Measurements from ENCODE around the gene OR12D3. TPM values are rescaled to one million over a fixed set of nuclear protein-coding genes. Genes with fewer than 3 reads are reported as not detected.
"Not testable (repeated sequence)": the region's sequence is repeated elsewhere in the genome, so short reads cannot be mapped to it uniquely, and the experiment has no call there.

Gene OR12D3
- total and polyA plus RNA-seq, 2 experiments from 2014 or later = not detected

DNA sequence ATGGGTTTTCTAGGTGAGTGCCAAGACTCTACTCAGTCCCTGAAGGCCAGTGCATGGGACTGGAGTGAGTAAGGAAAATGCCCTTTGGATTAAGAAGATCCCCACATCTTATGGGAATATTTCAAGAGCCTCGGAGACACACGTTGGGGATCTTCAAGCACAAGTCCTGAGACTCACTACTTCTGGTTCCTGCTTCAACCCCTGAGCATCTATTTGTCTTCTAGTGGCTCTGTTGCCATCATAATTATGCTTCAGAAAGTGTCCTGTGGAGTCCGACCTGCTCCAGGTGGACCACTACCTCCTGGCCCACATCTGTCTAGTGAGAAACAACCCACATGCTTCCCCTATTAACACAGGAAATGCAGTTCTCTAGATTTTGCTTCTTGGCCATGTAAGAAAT is 6.3 kb downstream of the OR12D3 start, which contains the start of gene OR5V1:
Gene OR5V1, minus strand, starts transcription at position 101 of the 400 bp plus-strand sequence. CDS start 12,670 bp downstream, outside the sequence.
- Histone ChIP-seq H4K20me1 (ENCODE audit: insufficient read depth) (no peaks in the 10 kb centered on the region), H3K4me2 (ENCODE audit: unreplicated experiment) (no peak within 1 kb of the TSS), H3F3A (ENCODE audit: insufficient read depth) (no peaks in the 10 kb centered on the region), H3K9ac (no peak within 1 kb of the TSS), H3K79me2 (ENCODE audit: insufficient read depth) (no peaks in the 10 kb centered on the region), H3K27ac (no peak within 1 kb of the TSS), H2AFZ (no peak within 1 kb of the TSS), H3K27me3 (replicated peaks; ENCODE audit: insufficient read depth) (no peaks in the 10 kb centered on the region), H3K4me1 (ENCODE audit: insufficient read depth) (no peaks in the 10 kb centered on the region), H3K9me3 (ENCODE audit: low read depth) (no peaks in the 10 kb centered on the region), H3K4me3 (no peak within 1 kb of the TSS), H3K36me3 (ENCODE audit: low read depth) (no peaks in the 10 kb centered on the region), H3K9me2 (ENCODE audit: insufficient read depth) (no peaks in the 10 kb centered on the region)
- TF ChIP-seq EZH2phosphoT487 (IDR thresholded peaks at IDR 0.05; ENCODE audit: insufficient read depth, low read depth) = no peak
- no peak for TF ChIP-seq EZH2 (IDR thresholded peaks at IDR 0.05; ENCODE audit: insufficient read depth, poor library complexity, severe bottlenecking)
- no peak for DNase-seq
- in situ Hi-C loops (cut with MboI) = no loop called here
- 26 to 38% methylated on average over 3 of the region's 3 CpGs for WGBS, 2 experiments (ENCODE audit: low coverage in 1 of 2, low lambda C conversion rate in 2 of 2, missing lambda C conversion rate in 2 of 2)

DNA sequence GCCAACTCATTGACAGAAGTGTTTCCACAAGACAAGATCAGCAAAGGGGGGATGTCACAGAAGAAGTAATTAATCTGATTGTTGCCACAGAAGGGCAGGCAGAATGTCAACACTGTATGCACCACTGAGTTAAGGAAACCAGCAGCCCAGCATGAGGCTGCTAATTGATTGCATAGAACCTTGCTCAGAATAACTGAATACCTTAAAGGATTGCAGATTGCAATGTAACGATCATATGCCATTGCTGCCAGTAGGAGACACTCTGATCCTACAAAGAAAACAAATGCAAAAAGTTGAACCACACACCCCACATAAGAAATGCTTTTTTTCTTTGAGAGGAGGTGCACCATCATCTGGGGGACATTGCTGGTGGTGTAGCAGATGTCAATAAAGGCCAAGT is 19.5 kb downstream of the OR12D3 start:
- in situ Hi-C loops (cut with MboI) = no loop called here
- Histone ChIP-seq H3K36me3 (ENCODE audit: low read depth) (no peaks in the 10 kb centered on the region), H4K20me1 (ENCODE audit: insufficient read depth) (no peaks in the 10 kb centered on the region), H3K4me3 (no peak overlapping the region), H2AFZ (no peak overlapping the region), H3K9me2 (ENCODE audit: insufficient read depth) (no peaks in the 10 kb centered on the region), H3K27me3 (replicated peaks; ENCODE audit: insufficient read depth) (no peaks in the 10 kb centered on the region), H3K27ac (no peak overlapping the region), H3K9me3 (ENCODE audit: low read depth) (no peaks in the 10 kb centered on the region), H3F3A (ENCODE audit: insufficient read depth) (no peaks in the 10 kb centered on the region), H3K4me1 (ENCODE audit: insufficient read depth) (no peaks in the 10 kb centered on the region), H3K4me2 (ENCODE audit: unreplicated experiment) (no peak overlapping the region), H3K9ac (no peak overlapping the region), H3K79me2 (ENCODE audit: insufficient read depth) (no peaks in the 10 kb centered on the region)
- no peak for DNase-seq
- TF ChIP-seq EZH2phosphoT487 (IDR thresholded peaks at IDR 0.05; ENCODE audit: insufficient read depth, low read depth) (no peak), EZH2 (IDR thresholded peaks at IDR 0.05; ENCODE audit: insufficient read depth, poor library complexity, severe bottlenecking) (no peak)
- 3 to 5% methylated on average over 1 of the region's 1 CpG for WGBS, 2 experiments (ENCODE audit: low coverage in 1 of 2, low lambda C conversion rate in 2 of 2, missing lambda C conversion rate in 2 of 2)

GRCh38 chr6:29354980-29355379 is 20.1 kb downstream of the OR12D3 start:
- no peak overlapping the region for H2AFZ ChIP-seq
- no peaks in the 10 kb centered on the region for H4K20me1 ChIP-seq (ENCODE audit: insufficient read depth)
- no peaks in the 10 kb centered on the region for H3K27me3 ChIP-seq (replicated peaks; ENCODE audit: insufficient read depth)
- H3K36me3 ChIP-seq (ENCODE audit: low read depth) = no peaks in the 10 kb centered on the region
- no peak overlapping the region for H3K27ac ChIP-seq
- H3K4me3 ChIP-seq = no peak overlapping the region
- no peak overlapping the region for H3K9ac ChIP-seq
- no peaks in the 10 kb centered on the region for H3K79me2 ChIP-seq (ENCODE audit: insufficient read depth)
- H3K4me1 ChIP-seq (ENCODE audit: insufficient read depth) = no peaks in the 10 kb centered on the region
- H3F3A ChIP-seq (ENCODE audit: insufficient read depth) = no peaks in the 10 kb centered on the region
- no peaks in the 10 kb centered on the region for H3K9me3 ChIP-seq (ENCODE audit: low read depth)
- H3K4me2 ChIP-seq (ENCODE audit: unreplicated experiment) = no peak overlapping the region
- in situ Hi-C loops (cut with MboI) = no loop called here
- no peak for TF ChIP-seq EZH2phosphoT487 (IDR thresholded peaks at IDR 0.05; ENCODE audit: insufficient read depth, low read depth)
- no peak for TF ChIP-seq EZH2 (IDR thresholded peaks at IDR 0.05; ENCODE audit: insufficient read depth, poor library complexity, severe bottlenecking)
- H3K9me2 ChIP-seq (ENCODE audit: insufficient read depth) = no peaks in the 10 kb centered on the region
- no peak for DNase-seq

GRCh38 chr6:29349348-29349747 is 25.7 kb downstream of the OR12D3 start:
- DNase-seq; H3K9me2 ChIP-seq (ENCODE audit: insufficient read depth); in situ Hi-C loops (cut with MboI): not testable (repeated sequence)

DNA sequence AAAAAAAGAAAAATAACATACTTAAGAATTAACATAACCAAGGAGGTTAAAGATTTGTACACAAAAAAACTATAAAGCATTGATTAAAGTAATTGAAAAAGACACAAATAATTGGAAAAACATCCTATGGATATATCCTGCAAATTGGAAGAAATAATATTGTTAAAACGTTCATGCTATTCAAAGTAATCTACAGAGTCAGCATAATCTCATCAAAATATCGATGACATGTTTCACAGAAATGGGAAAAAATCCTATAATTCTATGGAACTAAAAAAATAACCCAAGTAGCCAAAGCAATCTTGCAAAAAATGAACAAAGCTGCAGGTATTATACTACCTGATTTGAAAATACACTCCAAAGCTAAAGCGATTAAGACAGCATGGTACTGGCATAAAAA is 29.7 kb downstream of the OR12D3 start:
- TF ChIP-seq EZH2 (IDR thresholded peaks at IDR 0.05; ENCODE audit: insufficient read depth, poor library complexity, severe bottlenecking) (no peak), EZH2phosphoT487 (IDR thresholded peaks at IDR 0.05; ENCODE audit: insufficient read depth, low read depth) (no peak)
- Histone ChIP-seq H3K36me3 (ENCODE audit: low read depth) (no peaks in the 10 kb centered on the region), H3F3A (ENCODE audit: insufficient read depth) (no peaks in the 10 kb centered on the region), H3K27ac (no peak overlapping the region), H2AFZ (no peak overlapping the region), H3K27me3 (replicated peaks; ENCODE audit: insufficient read depth) (no peaks in the 10 kb centered on the region), H3K9me3 (ENCODE audit: low read depth) (no peaks in the 10 kb centered on the region), H4K20me1 (ENCODE audit: insufficient read depth) (no peaks in the 10 kb centered on the region), H3K9me2 (ENCODE audit: insufficient read depth) (no peaks in the 10 kb centered on the region), H3K4me2 (ENCODE audit: unreplicated experiment) (no peak overlapping the region), H3K79me2 (ENCODE audit: insufficient read depth) (no peaks in the 10 kb centered on the region), H3K4me3 (no peak overlapping the region), H3K9ac (no peak overlapping the region), H3K4me1 (ENCODE audit: insufficient read depth) (no peaks in the 10 kb centered on the region)
- DNase-seq = no peak
- in situ Hi-C loops (cut with MboI) = no loop called here
- WGBS, 2 experiments (ENCODE audit: low coverage in 1 of 2, low lambda C conversion rate in 2 of 2, missing lambda C conversion rate in 2 of 2) = 8 to 12% methylated on average over 3 of the region's 3 CpGs

More at GRCh38 chr6:29349348-29349747, 25.7 kb downstream of the OR12D3 start:
- not testable (repeated sequence) for H3K9ac ChIP-seq; H3K79me2 ChIP-seq (ENCODE audit: insufficient read depth); H2AFZ ChIP-seq; H3K27ac ChIP-seq; H3K4me2 ChIP-seq (ENCODE audit: unreplicated experiment); H3F3A ChIP-seq (ENCODE audit: insufficient read depth); H3K27me3 ChIP-seq (replicated peaks; ENCODE audit: insufficient read depth); H3K4me3 ChIP-seq; H3K4me1 ChIP-seq (ENCODE audit: insufficient read depth); H4K20me1 ChIP-seq (ENCODE audit: insufficient read depth); H3K9me3 ChIP-seq (ENCODE audit: low read depth); H3K36me3 ChIP-seq (ENCODE audit: low read depth)
- 56 to 59% methylated on average over 3 of the region's 3 CpGs for WGBS, 2 experiments (ENCODE audit: low coverage in 1 of 2, low lambda C conversion rate in 2 of 2, missing lambda C conversion rate in 2 of 2)
